ENCODE results near the gene HOXA7. TPM values are rescaled to one million over a fixed set of nuclear protein-coding genes. Genes with fewer than 3 reads are reported as not detected.

The HOXA7 gene
- total and polyA plus RNA-seq, 2 donors (not counting 1 experiment from before 2014, with no cell fraction given), result 0.37 TPM; not detected in 1

DNA sequence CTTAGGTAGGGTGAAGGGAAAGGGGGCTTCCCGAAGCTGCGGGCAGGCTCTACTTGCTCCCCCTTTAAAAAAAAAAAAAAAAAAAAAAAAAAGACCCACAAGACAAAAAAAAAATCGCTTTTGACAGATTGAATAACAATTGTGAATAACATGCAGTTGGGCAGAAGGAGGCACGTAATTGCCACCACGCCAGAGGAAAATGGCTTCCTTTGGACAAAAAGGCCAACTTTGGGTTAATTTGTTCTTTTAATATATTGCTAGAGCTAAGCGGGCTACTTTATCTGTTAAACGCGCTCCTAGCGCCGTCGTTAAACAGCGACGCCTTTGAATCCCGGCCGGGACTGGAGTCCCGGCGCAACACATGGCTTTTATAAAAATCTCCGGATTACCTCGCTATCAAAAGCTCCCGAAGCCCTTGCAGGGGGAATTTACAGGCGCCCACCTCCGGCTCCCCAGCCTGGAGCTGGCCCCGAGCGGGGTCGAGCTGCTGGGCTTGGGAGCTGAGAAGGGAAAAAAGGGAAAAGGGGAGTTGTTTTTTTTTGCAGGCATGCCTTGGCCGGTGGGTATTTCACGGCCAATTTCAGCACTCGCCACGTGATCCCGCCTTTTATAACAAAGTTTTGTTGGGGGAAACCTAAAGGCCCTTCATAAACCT is 27.3 kb upstream of the HOXA7 start:
- H3K4me1 ChIP-seq (ENCODE audit: control insufficient read depth in 2 of 2, insufficient read depth in 2 of 2, low read length in 2 of 2), result peaks cover 51 to 66% of the 10 kb centered on the region in 2 donors
- CTCF ChIA-PET, result interaction anchor here (1.1 to 1.5 kb wide), 2 partner anchors 15 to 23 kb away, joined by 4 to 9 read pairs; no protein-coding TSS in a partner anchor
- H3K27ac ChIP-seq (ENCODE audit: low read length in 2 of 2), result no peak overlapping the region
- ATAC-seq (ENCODE audit: low read depth) (no peak), DNase-seq (no peak)
- WGBS (ENCODE audit: insufficient coverage), result 6% methylated on average over 25 of the region's 30 CpGs
- peak overlapping the region; percentile 78 for H3K4me3 Mint-ChIP-seq
- H3K9me3 Mint-ChIP-seq (ENCODE audit: insufficient read depth), result no peaks in the 10 kb centered on the region
- H3K4me1 Mint-ChIP-seq, result peaks cover 38% of the 10 kb centered on the region
- peak overlapping the region; percentile 36 for H2AFZ ChIP-seq (ENCODE audit: insufficient read depth, low read depth, low read length, poor library complexity, severe bottlenecking)
- no peaks in the 10 kb centered on the region for H3K36me3 ChIP-seq (replicated peaks in 1 of 2; ENCODE audit: control extremely low read depth in 1 of 2, control insufficient read depth in 1 of 2, extremely low read depth in 1 of 2, insufficient read depth in 2 of 2, low read length in 1 of 2)
- no peaks in the 10 kb centered on the region for H4K20me1 ChIP-seq (ENCODE audit: control insufficient read depth, insufficient read depth, low read length, poor library complexity, severe bottlenecking)
- H3K4me2 ChIP-seq (replicated peaks; ENCODE audit: low read depth, low read length, poor library complexity, severe bottlenecking), result peak overlapping the region; percentile 71
- H3K79me2 ChIP-seq (ENCODE audit: control insufficient read depth, insufficient read depth, low read length), result no peaks in the 10 kb centered on the region
- peaks cover 0 to 73% (median 9%) of the 10 kb centered on the region in 3 donors for H3K9me3 ChIP-seq (ENCODE audit: control extremely low read depth in 1 of 3, control insufficient read depth in 2 of 3, insufficient read depth in 1 of 3, low read length in 2 of 3)
- no peak overlapping the region for H3K27ac Mint-ChIP-seq
- intact Hi-C loops (cut with micrococcal nuclease), result loop anchor here (1.0 to 2.0 kb wide), 2 partner anchors 11 to 21 kb away; no protein-coding TSS in a partner anchor
- peak overlapping the region; percentile 26 for H3K9ac ChIP-seq (ENCODE audit: low read length)
- no peak for TF ChIP-seq CTCF (IDR thresholded peaks at IDR 0.05)
- peak; percentile 88 for TF ChIP-seq EZH2 (IDR thresholded peaks at IDR 0.05; ENCODE audit: borderline replicate concordance, insufficient read depth, low read depth, low read length, poor library complexity, severe bottlenecking)
- POLR2A ChIA-PET, result no interaction called here
- peaks cover 77% of the 10 kb centered on the region for H3K27me3 Mint-ChIP-seq
- H3K4me3 ChIP-seq (ENCODE audit: control extremely low read depth in 1 of 5, extremely low read depth in 1 of 5, insufficient read depth in 1 of 5, low read depth in 2 of 5, low read length in 4 of 5), result peak overlapping the region in 2 of 5 experiments; percentile 17 to 19
- peaks cover 0 to 96% (median 82%) of the 10 kb centered on the region in 4 experiments for H3K27me3 ChIP-seq (replicated peaks in 1 of 4; ENCODE audit: control extremely low read depth in 1 of 4, control insufficient read depth in 3 of 4, insufficient read depth in 4 of 4, low read length in 3 of 4)

All from B cell (primary cell).